GM23338 (cell line): Measurements from ENCODE around the gene S100PBP. TPM values are rescaled to one million over a fixed set of nuclear protein-coding genes. Genes with fewer than 3 reads are reported as not detected.

Experiments used
- ATAC-seq: fragments of 200-7000 bp; cut with Tn5 transposase; 3 replicates; pipeline ENCODE4 v1.9.1; 2020
- DNase-seq: peaks from one replicate; pipeline ENCODE4 v3.0.0-alpha.2; 2015; ENCODE audit warnings: low spot score
- H2AFZ ChIP-seq: fragments of 200-600 bp; sonication (generic); 2 replicates; pipeline ENCODE4 v1.8.0; 2016; ENCODE audit warnings: antibody characterized with exemption, mild to moderate bottlenecking, moderate library complexity
- H3F3A ChIP-seq: fragments of 200-600 bp; sonication (generic); replicated peaks from 2 replicates; pipeline ENCODE4 v1.8.0; 2017; ENCODE audit warnings: antibody characterized with exemption, mixed run types, low read depth
- H3K27ac ChIP-seq: fragments of 200-600 bp; sonication (generic); 2 replicates; pipeline ENCODE4 v1.6.1; 2016; ENCODE audit warnings: low read depth
- H3K27me3 ChIP-seq: fragments of 200-600 bp; sonication (generic); 2 replicates; pipeline ENCODE4 v1.8.0; 2016; ENCODE audit warnings: mild to moderate bottlenecking, mixed run types, moderate library complexity; ENCODE audit not compliant: insufficient read depth
- H3K36me3 ChIP-seq: fragments of 200-600 bp; sonication (generic); 2 replicates; pipeline ENCODE4 v1.8.0; 2016; ENCODE audit warnings: mild to moderate bottlenecking; ENCODE audit not compliant: insufficient read depth
- H3K4me1 ChIP-seq: fragments of 200-600 bp; sonication (generic); 2 replicates; pipeline ENCODE4 v1.8.0; 2016; ENCODE audit warnings: mild to moderate bottlenecking, moderate library complexity; ENCODE audit not compliant: insufficient read depth
- H3K4me2 ChIP-seq: fragments of 200-600 bp; sonication (generic); 2 replicates; pipeline ENCODE4 v1.7.1; 2017; ENCODE audit warnings: mixed run types
- H3K4me3 ChIP-seq: fragments of 200-600 bp; sonication (generic); 2 replicates; pipeline ENCODE4 v1.6.1; 2016; ENCODE audit warnings: mixed run types
- H3K79me2 ChIP-seq: fragments of 200-600 bp; sonication (generic); replicated peaks from 2 replicates; pipeline ENCODE4 v1.8.0; 2017; ENCODE audit warnings: mild to moderate bottlenecking; ENCODE audit not compliant: insufficient read depth
- H3K9me2 ChIP-seq: fragments of 200-600 bp; sonication (generic); 2 replicates; pipeline ENCODE4 v1.8.0; 2017; ENCODE audit not compliant: insufficient read depth
- H4K20me1 ChIP-seq: fragments of 200-600 bp; sonication (generic); replicated peaks from 2 replicates; pipeline ENCODE4 v1.8.0; 2017; ENCODE audit warnings: mild to moderate bottlenecking; ENCODE audit not compliant: insufficient read depth
- H3K27ac Mint-ChIP-seq: 2 replicates; pipeline ENCODE4 v1.8.0; 2020; ENCODE audit warnings: inconsistent platforms, mild to moderate bottlenecking, moderate library complexity, mixed read lengths
- H3K27me3 Mint-ChIP-seq: 3 replicates; pipeline ENCODE4 v1.8.0; 2022; ENCODE audit warnings: low read depth, mild to moderate bottlenecking, moderate library complexity, mixed read lengths, inconsistent platforms; ENCODE audit not compliant: insufficient read depth, poor library complexity
- H3K36me3 Mint-ChIP-seq: 3 replicates; pipeline ENCODE4 v1.8.0; 2021; ENCODE audit warnings: low read depth, mild to moderate bottlenecking, inconsistent platforms, moderate library complexity, mixed read lengths
- H3K4me1 Mint-ChIP-seq: 3 replicates; pipeline ENCODE4 v1.8.0; 2020; ENCODE audit warnings: mild to moderate bottlenecking, inconsistent platforms, mixed read lengths
- H3K4me3 Mint-ChIP-seq: 3 replicates; pipeline ENCODE4 v1.8.0; 2021; ENCODE audit warnings: moderate library complexity, mild to moderate bottlenecking, inconsistent platforms, mixed read lengths
- H3K9me3 Mint-ChIP-seq: 3 replicates; pipeline ENCODE4 v1.8.0; 2020; ENCODE audit warnings: moderate library complexity, mild to moderate bottlenecking, inconsistent platforms, mixed read lengths
- CREB1 ChIP-seq: fragments of 250-450 bp; sonication (Bioruptor Pico); IDR thresholded peaks from 2 replicates; pipeline ENCODE4 v1.5.0; 2020; ENCODE audit warnings: low read depth, mild to moderate bottlenecking, moderate library complexity
- EZH2 ChIP-seq: fragments of 200-600 bp; sonication (generic); IDR thresholded peaks from one replicate; pipeline ENCODE4 v1.8.0; 2017; ENCODE audit warnings: antibody characterized with exemption, mild to moderate bottlenecking, low read depth; ENCODE audit not compliant: unreplicated experiment
- EZH2phosphoT487 ChIP-seq: fragments of 200-600 bp; sonication (generic); IDR thresholded peaks from one replicate; pipeline ENCODE4 v1.8.1; 2018; ENCODE audit warnings: antibody characterized with exemption; ENCODE audit not compliant: unreplicated experiment
- JUNB ChIP-seq: IDR thresholded peaks from one replicate; pipeline ENCODE4 v1.6.1; 2016; ENCODE audit warnings: antibody characterized with exemption; ENCODE audit not compliant: unreplicated experiment
- NANOG ChIP-seq: IDR thresholded peaks from 2 replicates; pipeline ENCODE4 v1.6.1; 2016; ENCODE audit warnings: antibody characterized with exemption, borderline replicate concordance
- POLR2AphosphoS5 ChIP-seq: IDR thresholded peaks from 2 replicates; pipeline ENCODE4 v1.6.1; 2016; ENCODE audit warnings: antibody characterized with exemption, low read depth
- STAT1 ChIP-seq: IDR thresholded peaks from one replicate; pipeline ENCODE4 v1.6.1; 2016; ENCODE audit warnings: antibody characterized with exemption; ENCODE audit not compliant: unreplicated experiment
- ZNF114 ChIP-seq: fragments of 250-450 bp; sonication (Bioruptor Pico); IDR thresholded peaks from 2 replicates; pipeline ENCODE4 v1.5.0; 2020; ENCODE audit warnings: mild to moderate bottlenecking, moderate library complexity
- polyA plus RNA-seq: library from polyadenylated mRNA; unstranded; fragments of >200 nt; fragmentation: Nextera tagmentation; extraction: Ambion mirVana; gene quantifications from 2 replicates; pipeline ENCODE4 v1.2.1, GENCODE V29; 2016
- total RNA-seq: library from RNA; depleted of rRNA; stranded (reverse); fragments of >200 nt; shearing (Covaris generic); gene quantifications from 2 replicates; pipeline ENCODE4 v1.2.3, GENCODE V29; 2014
- TF ChIP-seq, protein P1 (sequence below): IDR thresholded peaks from 2 replicates; pipeline ENCODE4 v1.6.1; 2016; ENCODE audit warnings: antibody characterized with exemption
- TF ChIP-seq, protein P2 (sequence below): fragments of 250-450 bp; sonication (Bioruptor Pico); IDR thresholded peaks from 2 replicates; pipeline ENCODE4 v1.5.0; 2020; ENCODE audit warnings: mild to moderate bottlenecking, moderate library complexity
- TF ChIP-seq, protein P3 (sequence below): IDR thresholded peaks from one replicate; pipeline ENCODE4 v1.6.1; 2018; ENCODE audit warnings: antibody characterized with exemption; ENCODE audit not compliant: unreplicated experiment

Gene S100PBP
- total and polyA plus RNA-seq, 2 experiments from 2014 or later: 30.6 to 65.2 TPM

DNA sequence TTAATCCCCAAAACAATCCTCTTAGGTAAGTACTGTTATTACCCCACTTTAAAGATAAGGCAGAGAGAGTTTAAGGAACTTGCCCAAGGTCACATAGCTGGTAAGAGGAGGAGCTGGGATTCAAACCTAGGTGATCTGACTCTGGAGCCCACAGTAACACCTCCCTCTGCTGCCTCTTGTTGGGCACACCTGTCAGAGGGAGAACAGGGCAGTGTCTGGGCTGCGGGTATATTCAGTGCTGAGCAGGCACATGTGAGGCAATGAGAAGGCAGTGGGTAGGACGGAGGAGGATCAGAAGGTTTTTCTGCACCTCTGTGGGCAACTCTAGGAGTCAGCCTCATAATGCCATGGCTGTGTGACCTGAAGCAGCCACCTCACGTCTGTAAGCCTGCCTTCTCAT lies 70.7 kb downstream of the S100PBP start (continued):
- TF ChIP-seq CREB1 (CRISPR knock-in tag): no peak
- TF ChIP-seq EZH2phosphoT487: no peak
- TF ChIP-seq NANOG: no peak
- no peak for TF ChIP-seq ZNF114 (CRISPR knock-in tag)

DNA sequence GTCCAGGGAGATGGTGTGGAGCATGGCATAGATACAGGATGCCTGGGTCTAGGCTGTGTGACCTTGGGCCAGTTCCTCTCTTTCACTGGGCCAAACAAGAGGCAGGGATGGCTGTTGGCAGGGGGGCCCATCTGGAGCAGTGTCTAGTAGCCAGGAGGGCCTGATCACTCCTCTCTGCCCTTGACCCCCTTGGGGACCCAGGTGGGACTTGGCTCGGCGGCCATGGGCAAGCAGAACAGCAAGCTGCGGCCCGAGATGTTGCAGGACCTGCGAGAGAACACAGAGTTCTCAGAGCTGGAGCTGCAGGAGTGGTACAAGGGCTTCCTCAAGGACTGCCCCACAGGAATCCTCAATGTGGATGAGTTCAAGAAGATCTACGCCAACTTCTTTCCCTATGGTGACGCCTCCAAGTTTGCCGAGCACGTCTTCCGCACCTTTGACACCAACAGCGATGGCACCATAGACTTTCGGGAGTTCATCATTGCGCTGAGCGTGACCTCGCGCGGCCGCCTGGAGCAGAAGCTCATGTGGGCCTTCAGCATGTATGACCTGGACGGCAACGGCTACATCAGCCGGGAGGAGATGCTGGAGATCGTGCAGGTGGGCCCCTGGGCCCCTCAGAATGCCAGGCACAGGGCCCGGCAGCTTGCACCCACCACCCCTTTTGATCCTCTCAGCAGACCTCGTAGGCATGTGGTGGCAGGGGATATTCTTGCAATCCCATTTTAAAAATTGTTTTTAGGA lies 71.4 kb downstream of the S100PBP start:
- Histone ChIP-seq H3K79me2 (no peaks in the 10 kb centered on the region), H3K4me2 (no peak overlapping the region), H3K4me3 (no peak overlapping the region), H4K20me1 (peaks cover 6% of the 10 kb centered on the region), H3K27me3 (peaks cover 64% of the 10 kb centered on the region), H3K4me1 (peaks cover 11% of the 10 kb centered on the region), H3F3A (peaks cover 7% of the 10 kb centered on the region; the same call in 1 of the 2 replicates), H3K36me3 (no peaks in the 10 kb centered on the region), H2AFZ (no peak overlapping the region), H3K27ac (no peak overlapping the region), H3K9me2 (no peaks in the 10 kb centered on the region)
- Mint-ChIP-seq H3K4me3 (no peak overlapping the region), H3K36me3 (peaks cover 8% of the 10 kb centered on the region; the same call in 1 of the 3 replicates), H3K4me1 (peaks cover 18% of the 10 kb centered on the region), H3K9me3 (peaks cover 5% of the 10 kb centered on the region; the same call in 2 of the 3 replicates), H3K27me3 (peaks cover 45% of the 10 kb centered on the region), H3K27ac (no peak overlapping the region)
- DNase-seq: no peak
- no peak for TF ChIP-seq CREB1 (CRISPR knock-in tag)
- no peak for TF ChIP-seq ZNF114 (CRISPR knock-in tag)
- no peak for TF ChIP-seq EZH2phosphoT487
- TF ChIP-seq JUNB: no peak
- TF ChIP-seq POLR2AphosphoS5: no peak
- TF ChIP-seq STAT1: no peak
- TF ChIP-seq, protein P1, sequence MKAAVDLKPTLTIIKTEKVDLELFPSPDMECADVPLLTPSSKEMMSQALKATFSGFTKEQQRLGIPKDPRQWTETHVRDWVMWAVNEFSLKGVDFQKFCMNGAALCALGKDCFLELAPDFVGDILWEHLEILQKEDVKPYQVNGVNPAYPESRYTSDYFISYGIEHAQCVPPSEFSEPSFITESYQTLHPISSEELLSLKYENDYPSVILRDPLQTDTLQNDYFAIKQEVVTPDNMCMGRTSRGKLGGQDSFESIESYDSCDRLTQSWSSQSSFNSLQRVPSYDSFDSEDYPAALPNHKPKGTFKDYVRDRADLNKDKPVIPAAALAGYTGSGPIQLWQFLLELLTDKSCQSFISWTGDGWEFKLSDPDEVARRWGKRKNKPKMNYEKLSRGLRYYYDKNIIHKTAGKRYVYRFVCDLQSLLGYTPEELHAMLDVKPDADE: no peak
- TF ChIP-seq, protein P2, sequence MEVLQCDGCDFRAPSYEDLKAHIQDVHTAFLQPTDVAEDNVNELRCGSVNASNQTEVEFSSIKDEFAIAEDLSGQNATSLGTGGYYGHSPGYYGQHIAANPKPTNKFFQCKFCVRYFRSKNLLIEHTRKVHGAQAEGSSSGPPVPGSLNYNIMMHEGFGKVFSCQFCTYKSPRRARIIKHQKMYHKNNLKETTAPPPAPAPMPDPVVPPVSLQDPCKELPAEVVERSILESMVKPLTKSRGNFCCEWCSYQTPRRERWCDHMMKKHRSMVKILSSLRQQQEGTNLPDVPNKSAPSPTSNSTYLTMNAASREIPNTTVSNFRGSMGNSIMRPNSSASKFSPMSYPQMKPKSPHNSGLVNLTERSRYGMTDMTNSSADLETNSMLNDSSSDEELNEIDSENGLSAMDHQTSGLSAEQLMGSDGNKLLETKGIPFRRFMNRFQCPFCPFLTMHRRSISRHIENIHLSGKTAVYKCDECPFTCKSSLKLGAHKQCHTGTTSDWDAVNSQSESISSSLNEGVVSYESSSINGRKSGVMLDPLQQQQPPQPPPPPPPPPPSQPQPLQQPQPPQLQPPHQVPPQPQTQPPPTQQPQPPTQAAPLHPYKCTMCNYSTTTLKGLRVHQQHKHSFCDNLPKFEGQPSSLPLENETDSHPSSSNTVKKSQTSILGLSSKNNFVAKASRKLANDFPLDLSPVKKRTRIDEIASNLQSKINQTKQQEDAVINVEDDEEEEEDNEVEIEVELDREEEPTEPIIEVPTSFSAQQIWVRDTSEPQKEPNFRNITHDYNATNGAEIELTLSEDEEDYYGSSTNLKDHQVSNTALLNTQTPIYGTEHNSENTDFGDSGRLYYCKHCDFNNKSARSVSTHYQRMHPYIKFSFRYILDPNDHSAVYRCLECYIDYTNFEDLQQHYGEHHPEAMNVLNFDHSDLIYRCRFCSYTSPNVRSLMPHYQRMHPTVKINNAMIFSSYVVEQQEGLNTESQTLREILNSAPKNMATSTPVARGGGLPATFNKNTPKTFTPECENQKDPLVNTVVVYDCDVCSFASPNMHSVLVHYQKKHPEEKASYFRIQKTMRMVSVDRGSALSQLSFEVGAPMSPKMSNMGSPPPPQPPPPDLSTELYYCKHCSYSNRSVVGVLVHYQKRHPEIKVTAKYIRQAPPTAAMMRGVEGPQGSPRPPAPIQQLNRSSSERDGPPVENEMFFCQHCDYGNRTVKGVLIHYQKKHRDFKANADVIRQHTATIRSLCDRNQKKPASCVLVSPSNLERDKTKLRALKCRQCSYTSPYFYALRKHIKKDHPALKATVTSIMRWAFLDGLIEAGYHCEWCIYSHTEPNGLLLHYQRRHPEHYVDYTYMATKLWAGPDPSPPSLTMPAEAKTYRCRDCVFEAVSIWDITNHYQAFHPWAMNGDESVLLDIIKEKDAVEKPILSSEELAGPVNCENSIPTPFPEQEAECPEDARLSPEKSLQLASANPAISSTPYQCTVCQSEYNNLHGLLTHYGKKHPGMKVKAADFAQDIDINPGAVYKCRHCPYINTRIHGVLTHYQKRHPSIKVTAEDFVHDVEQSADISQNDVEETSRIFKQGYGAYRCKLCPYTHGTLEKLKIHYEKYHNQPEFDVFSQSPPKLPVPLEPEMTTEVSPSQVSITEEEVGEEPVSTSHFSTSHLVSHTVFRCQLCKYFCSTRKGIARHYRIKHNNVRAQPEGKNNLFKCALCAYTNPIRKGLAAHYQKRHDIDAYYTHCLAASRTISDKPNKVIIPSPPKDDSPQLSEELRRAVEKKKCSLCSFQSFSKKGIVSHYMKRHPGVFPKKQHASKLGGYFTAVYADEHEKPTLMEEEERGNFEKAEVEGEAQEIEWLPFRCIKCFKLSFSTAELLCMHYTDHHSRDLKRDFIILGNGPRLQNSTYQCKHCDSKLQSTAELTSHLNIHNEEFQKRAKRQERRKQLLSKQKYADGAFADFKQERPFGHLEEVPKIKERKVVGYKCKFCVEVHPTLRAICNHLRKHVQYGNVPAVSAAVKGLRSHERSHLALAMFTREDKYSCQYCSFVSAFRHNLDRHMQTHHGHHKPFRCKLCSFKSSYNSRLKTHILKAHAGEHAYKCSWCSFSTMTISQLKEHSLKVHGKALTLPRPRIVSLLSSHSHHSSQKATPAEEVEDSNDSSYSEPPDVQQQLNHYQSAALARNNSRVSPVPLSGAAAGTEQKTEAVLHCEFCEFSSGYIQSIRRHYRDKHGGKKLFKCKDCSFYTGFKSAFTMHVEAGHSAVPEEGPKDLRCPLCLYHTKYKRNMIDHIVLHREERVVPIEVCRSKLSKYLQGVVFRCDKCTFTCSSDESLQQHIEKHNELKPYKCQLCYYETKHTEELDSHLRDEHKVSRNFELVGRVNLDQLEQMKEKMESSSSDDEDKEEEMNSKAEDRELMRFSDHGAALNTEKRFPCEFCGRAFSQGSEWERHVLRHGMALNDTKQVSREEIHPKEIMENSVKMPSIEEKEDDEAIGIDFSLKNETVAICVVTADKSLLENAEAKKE (CRISPR knock-in tag): no peak
- TF ChIP-seq, protein P3, sequence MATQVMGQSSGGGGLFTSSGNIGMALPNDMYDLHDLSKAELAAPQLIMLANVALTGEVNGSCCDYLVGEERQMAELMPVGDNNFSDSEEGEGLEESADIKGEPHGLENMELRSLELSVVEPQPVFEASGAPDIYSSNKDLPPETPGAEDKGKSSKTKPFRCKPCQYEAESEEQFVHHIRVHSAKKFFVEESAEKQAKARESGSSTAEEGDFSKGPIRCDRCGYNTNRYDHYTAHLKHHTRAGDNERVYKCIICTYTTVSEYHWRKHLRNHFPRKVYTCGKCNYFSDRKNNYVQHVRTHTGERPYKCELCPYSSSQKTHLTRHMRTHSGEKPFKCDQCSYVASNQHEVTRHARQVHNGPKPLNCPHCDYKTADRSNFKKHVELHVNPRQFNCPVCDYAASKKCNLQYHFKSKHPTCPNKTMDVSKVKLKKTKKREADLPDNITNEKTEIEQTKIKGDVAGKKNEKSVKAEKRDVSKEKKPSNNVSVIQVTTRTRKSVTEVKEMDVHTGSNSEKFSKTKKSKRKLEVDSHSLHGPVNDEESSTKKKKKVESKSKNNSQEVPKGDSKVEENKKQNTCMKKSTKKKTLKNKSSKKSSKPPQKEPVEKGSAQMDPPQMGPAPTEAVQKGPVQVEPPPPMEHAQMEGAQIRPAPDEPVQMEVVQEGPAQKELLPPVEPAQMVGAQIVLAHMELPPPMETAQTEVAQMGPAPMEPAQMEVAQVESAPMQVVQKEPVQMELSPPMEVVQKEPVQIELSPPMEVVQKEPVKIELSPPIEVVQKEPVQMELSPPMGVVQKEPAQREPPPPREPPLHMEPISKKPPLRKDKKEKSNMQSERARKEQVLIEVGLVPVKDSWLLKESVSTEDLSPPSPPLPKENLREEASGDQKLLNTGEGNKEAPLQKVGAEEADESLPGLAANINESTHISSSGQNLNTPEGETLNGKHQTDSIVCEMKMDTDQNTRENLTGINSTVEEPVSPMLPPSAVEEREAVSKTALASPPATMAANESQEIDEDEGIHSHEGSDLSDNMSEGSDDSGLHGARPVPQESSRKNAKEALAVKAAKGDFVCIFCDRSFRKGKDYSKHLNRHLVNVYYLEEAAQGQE: no peak
- no peak for TF ChIP-seq EZH2
- no peak for ATAC-seq
